PC-3 (cell line): ENCODE results near the gene GPC4. TPM values are rescaled to one million over a fixed set of nuclear protein-coding genes. Genes with fewer than 3 reads are reported as not detected.

Experiments used
- ATAC-seq: fragments of 200-7000 bp; cut with Tn5 transposase; 2 replicates; pipeline ENCODE4 v1.9.1; 2020; ENCODE audit warnings: mild to moderate bottlenecking, moderate library complexity
- BruUV-seq: library from RNA; stranded (reverse); fragments of 400-500 nt; replicated peaks from 2 replicates; lab custom pipeline; 2021; lab: Mats Ljungman, UMichigan
- CTCF ChIA-PET: fragments of 300-600 bp; sonication (Branson Sonifier 250); formaldehyde crosslinking; loops from one replicate; lab custom pipeline; 2022; ENCODE audit warnings: antibody characterized with exemption; lab: Charles Lee
- POLR2A ChIA-PET: fragments of 300-600 bp; sonication (Branson Sonifier 250); formaldehyde crosslinking; loops from one replicate; lab custom pipeline; 2022; ENCODE audit warnings: antibody characterized with exemption; ENCODE audit not compliant: unreplicated experiment; lab: Charles Lee
- DNase-seq: peaks from one replicate; pipeline ENCODE4 v3.0.0-alpha.2; 2015
- H2AFZ ChIP-seq: fragments of 300-600 bp; sonication (generic); 2 replicates; pipeline ENCODE4 v1.6.0; 2016; ENCODE audit warnings: antibody characterized with exemption, low read length
- H3F3A ChIP-seq: fragments of 300-600 bp; sonication (generic); one replicate; pipeline ENCODE4 v1.6.0; 2017; ENCODE audit warnings: antibody characterized with exemption, low read length, control low read depth, mild to moderate bottlenecking; ENCODE audit not compliant: unreplicated experiment
- H3K27ac ChIP-seq: fragments of 300-600 bp; sonication (generic); 2 replicates; pipeline ENCODE4 v1.5.1; 2016; ENCODE audit warnings: mild to moderate bottlenecking, low read length
- H3K27me3 ChIP-seq: fragments of 300-600 bp; sonication (generic); 2 replicates; pipeline ENCODE4 v1.6.1; 2016; ENCODE audit warnings: low read length, mixed read lengths
- H3K36me3 ChIP-seq: fragments of 300-600 bp; sonication (generic); 2 replicates; pipeline ENCODE4 v1.6.1; 2016; ENCODE audit warnings: low read depth, mixed run types, low read length, mixed read lengths
- H3K4me1 ChIP-seq: fragments of 300-600 bp; sonication (generic); 2 replicates; pipeline ENCODE4 v1.5.1; 2016; ENCODE audit warnings: low read length; ENCODE audit not compliant: insufficient read depth
- H3K4me2 ChIP-seq: fragments of 300-600 bp; sonication (generic); 2 replicates; pipeline ENCODE4 v1.6.0; 2016; ENCODE audit warnings: low read length
- H3K4me3 ChIP-seq: fragments of 300-600 bp; sonication (generic); 2 replicates; pipeline ENCODE4 v1.5.1; 2016; ENCODE audit warnings: mild to moderate bottlenecking, low read length, mixed read lengths
- H3K79me2 ChIP-seq: fragments of 300-600 bp; sonication (generic); 2 replicates; pipeline ENCODE4 v1.6.1; 2017; ENCODE audit warnings: low read length, mixed read lengths
- H3K9ac ChIP-seq: fragments of 300-600 bp; sonication (generic); 2 replicates; pipeline ENCODE4 v1.6.0; 2016; ENCODE audit warnings: mild to moderate bottlenecking, low read length
- H3K9me2 ChIP-seq: fragments of 300-600 bp; sonication (generic); replicated peaks from 2 replicates; pipeline ENCODE4 v1.6.1; 2016; ENCODE audit warnings: mixed run types, low read length, mixed read lengths
- H3K9me3 ChIP-seq: fragments of 300-600 bp; sonication (generic); 2 replicates; pipeline ENCODE4 v1.6.1; 2016; ENCODE audit warnings: low read length, mixed read lengths
- H4K20me1 ChIP-seq: fragments of 300-600 bp; sonication (generic); 2 replicates; pipeline ENCODE4 v1.6.1; 2016; ENCODE audit warnings: low read length, mixed read lengths
- EZH2 ChIP-seq: fragments of 300-600 bp; sonication (generic); IDR thresholded peaks from one replicate; pipeline ENCODE4 v1.6.1; 2017; ENCODE audit warnings: antibody characterized with exemption, mild to moderate bottlenecking, low read length; ENCODE audit not compliant: unreplicated experiment
- EZH2phosphoT487 ChIP-seq: fragments of 300-600 bp; sonication (generic); IDR thresholded peaks from 2 replicates; pipeline ENCODE4 v1.6.1; 2018; ENCODE audit warnings: mild to moderate bottlenecking, antibody characterized with exemption, low read length, borderline replicate concordance
- intact Hi-C: fragments of 100-400 bp; cut with micrococcal nuclease; formaldehyde crosslinking; loops from 2 replicates; pipeline ENCODE4 v1.9.0; 2023
- total RNA-seq: library from RNA; depleted of rRNA; stranded (reverse); fragments of >200 nt; gene quantifications from 2 replicates; pipeline ENCODE4 v1.2.3, GENCODE V29; 2014
- TF ChIP-seq, protein P1 (sequence below): fragments of 300-600 bp; sonication (generic); conservative IDR thresholded peaks from 2 replicates; pipeline ENCODE4 v1.5.1; 2017; ENCODE audit warnings: antibody characterized with exemption, low read depth, mild to moderate bottlenecking, low read length

GPC4 gene
- total RNA-seq, 1 experiment from 2014 or later = 4.0 TPM

DNA sequence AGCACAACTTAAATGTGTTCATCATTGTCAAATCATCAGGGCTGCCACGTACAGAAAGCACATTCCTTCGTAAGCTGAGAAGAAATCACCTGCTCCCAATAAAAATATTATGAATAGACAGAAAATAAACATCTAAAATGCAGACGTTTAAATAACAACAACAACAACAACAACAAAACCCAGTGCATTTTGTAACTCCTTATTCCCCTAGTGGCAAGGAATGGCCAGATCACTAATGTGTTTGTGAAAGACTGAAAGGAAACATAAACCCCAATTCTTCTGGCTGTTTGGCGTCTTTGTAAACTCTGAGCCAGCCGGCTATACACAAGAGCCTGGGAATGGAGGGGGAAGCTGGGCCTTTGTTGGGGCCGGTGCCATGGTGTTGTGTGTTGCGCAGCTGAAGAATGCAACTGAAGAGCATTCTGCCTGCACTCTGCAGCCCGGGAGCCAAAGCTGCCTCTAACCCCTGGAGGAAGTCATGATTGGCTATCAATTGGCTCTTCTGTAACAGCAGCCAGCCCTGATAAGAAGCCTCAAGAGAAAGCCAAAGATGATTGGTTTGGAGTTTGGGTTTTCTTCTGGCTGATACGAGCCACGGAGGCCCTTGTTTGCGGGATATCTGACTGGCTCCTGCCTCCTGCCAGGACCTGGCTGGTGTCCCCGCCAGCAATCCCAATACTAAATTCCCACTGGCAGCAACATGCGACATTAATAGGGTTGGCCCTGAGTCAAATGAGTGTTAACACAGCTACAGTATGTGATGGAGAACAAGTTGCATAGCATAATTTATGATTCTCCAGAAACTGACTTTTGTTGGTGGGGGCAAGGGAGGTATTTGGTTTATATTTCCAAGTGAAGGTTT is 107.4 kb downstream of the GPC4 start:
- Histone ChIP-seq H3K36me3 (no peaks in the 10 kb centered on the region), H3F3A (no peaks in the 10 kb centered on the region), H3K9me2 (no peaks in the 10 kb centered on the region), H3K4me2 (no peak overlapping the region), H3K9ac (no peak overlapping the region), H2AFZ (no peak overlapping the region), H3K79me2 (no peaks in the 10 kb centered on the region), H4K20me1 (no peaks in the 10 kb centered on the region), H3K4me1 (peaks cover 8% of the 10 kb centered on the region), H3K4me3 (no peak overlapping the region), H3K27me3 (no peaks in the 10 kb centered on the region), H3K9me3 (no peaks in the 10 kb centered on the region), H3K27ac (no peak overlapping the region)
- CTCF ChIA-PET = no interaction called here
- DNase-seq = no peak
- ATAC-seq = no peak
- intact Hi-C loops = no loop called here
- TF ChIP-seq EZH2phosphoT487 = no peak
- TF ChIP-seq, protein P1, sequence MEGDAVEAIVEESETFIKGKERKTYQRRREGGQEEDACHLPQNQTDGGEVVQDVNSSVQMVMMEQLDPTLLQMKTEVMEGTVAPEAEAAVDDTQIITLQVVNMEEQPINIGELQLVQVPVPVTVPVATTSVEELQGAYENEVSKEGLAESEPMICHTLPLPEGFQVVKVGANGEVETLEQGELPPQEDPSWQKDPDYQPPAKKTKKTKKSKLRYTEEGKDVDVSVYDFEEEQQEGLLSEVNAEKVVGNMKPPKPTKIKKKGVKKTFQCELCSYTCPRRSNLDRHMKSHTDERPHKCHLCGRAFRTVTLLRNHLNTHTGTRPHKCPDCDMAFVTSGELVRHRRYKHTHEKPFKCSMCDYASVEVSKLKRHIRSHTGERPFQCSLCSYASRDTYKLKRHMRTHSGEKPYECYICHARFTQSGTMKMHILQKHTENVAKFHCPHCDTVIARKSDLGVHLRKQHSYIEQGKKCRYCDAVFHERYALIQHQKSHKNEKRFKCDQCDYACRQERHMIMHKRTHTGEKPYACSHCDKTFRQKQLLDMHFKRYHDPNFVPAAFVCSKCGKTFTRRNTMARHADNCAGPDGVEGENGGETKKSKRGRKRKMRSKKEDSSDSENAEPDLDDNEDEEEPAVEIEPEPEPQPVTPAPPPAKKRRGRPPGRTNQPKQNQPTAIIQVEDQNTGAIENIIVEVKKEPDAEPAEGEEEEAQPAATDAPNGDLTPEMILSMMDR = no peak
- POLR2A ChIA-PET = no interaction called here
- no TSS peak for BruUV-seq

DNA sequence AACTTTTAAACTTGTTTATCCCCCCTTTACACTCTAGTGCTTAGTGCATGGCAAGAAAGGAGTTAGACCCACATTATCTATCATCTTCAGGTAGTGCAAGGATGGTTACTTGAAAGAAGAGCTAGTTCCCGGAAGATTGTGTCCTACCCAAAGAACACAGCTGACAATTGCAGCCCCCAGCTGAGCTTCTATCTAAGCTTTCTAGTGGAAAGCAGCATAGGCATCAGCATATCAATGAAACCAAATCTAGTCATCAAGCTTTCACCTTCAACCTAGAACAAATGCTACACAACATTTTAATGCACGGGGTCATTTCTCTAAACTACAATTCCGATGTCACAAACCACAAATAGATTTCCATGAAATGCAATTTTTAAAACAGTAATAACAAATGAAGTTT is 108.2 kb downstream of the GPC4 start:
- H3K27ac ChIP-seq = no peak overlapping the region
- DNase-seq = no peak
- H3K9ac ChIP-seq = no peak overlapping the region
- H3F3A ChIP-seq = no peaks in the 10 kb centered on the region
- H3K4me2 ChIP-seq = no peak overlapping the region
- TF ChIP-seq EZH2 (no peak), EZH2phosphoT487 (no peak)
- H3K4me3 ChIP-seq = no peak overlapping the region
- no peaks in the 10 kb centered on the region for H3K9me2 ChIP-seq
- no peaks in the 10 kb centered on the region for H3K36me3 ChIP-seq
- H3K27me3 ChIP-seq = no peaks in the 10 kb centered on the region
- POLR2A ChIA-PET = no interaction called here
- peaks cover 14% of the 10 kb centered on the region for H3K4me1 ChIP-seq
- no peaks in the 10 kb centered on the region for H3K79me2 ChIP-seq
- no peak overlapping the region for H2AFZ ChIP-seq
- intact Hi-C loops = no loop called here
- H4K20me1 ChIP-seq = no peaks in the 10 kb centered on the region
- ATAC-seq = no peak
- no peaks in the 10 kb centered on the region for H3K9me3 ChIP-seq
- no TSS peak for BruUV-seq
- CTCF ChIA-PET = interaction anchor here (0.5 kb wide), 1 partner anchor 20 kb away, joined by 5 read pairs; no protein-coding TSS in a partner anchor

DNA sequence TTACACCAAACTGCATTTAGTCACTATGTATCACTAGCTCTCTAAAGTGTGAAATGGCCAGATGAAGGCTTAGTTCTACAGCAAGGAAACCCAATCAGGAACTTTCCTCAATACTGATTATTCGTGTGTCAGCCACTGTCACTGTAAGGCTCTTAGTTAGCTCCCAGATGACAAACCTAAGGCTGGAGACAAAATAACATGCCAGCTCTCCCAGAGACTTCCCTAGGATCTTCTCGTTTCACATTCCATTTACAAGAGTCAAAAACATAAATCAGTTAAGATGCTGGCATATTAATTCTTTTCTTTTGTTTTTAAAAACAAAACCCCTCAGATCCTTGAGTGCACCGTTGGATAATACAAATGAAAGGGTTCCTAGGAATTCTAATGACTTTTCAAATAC is 109.0 kb downstream of the GPC4 start:
- intact Hi-C loops = no loop called here
- no peaks in the 10 kb centered on the region for H3K27me3 ChIP-seq
- BruUV-seq = no TSS peak
- no peaks in the 10 kb centered on the region for H3K9me3 ChIP-seq
- CTCF ChIA-PET = no interaction called here
- DNase-seq = no peak
- H3K9me2 ChIP-seq = no peaks in the 10 kb centered on the region
- H3K36me3 ChIP-seq = no peaks in the 10 kb centered on the region
- H3F3A ChIP-seq = no peaks in the 10 kb centered on the region
- no peak overlapping the region for H3K4me3 ChIP-seq
- no peak overlapping the region for H3K9ac ChIP-seq
- peaks cover 14% of the 10 kb centered on the region for H3K4me1 ChIP-seq
- TF ChIP-seq, protein P1 = no peak
- TF ChIP-seq EZH2 = no peak
- POLR2A ChIA-PET = no interaction called here
- no peak overlapping the region for H2AFZ ChIP-seq
- no peaks in the 10 kb centered on the region for H4K20me1 ChIP-seq
- no peak for ATAC-seq
- no peak overlapping the region for H3K27ac ChIP-seq
- H3K79me2 ChIP-seq = no peaks in the 10 kb centered on the region
- no peak overlapping the region for H3K4me2 ChIP-seq
